ENCODE measurements around the gene CCL25.

CCL25 gene

DNA sequence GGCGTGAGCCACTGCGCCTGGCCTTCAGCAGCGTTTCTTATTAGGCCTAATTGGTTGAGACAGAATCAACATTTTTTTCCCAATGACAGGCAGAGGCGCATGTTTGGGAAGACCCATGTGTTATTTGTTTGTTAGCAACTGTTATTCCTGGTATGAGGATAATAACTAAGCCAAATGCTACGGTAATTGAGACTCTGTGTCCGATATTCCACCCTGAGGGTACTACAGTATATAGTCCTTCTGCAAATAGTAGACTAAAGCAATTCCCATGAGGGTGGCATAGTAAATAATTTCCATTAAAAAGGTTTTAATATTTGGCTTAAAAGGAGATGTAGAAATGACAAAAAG is 18.4 kb upstream of the CCL25 start:
- TF ChIP-seq, protein P1, sequence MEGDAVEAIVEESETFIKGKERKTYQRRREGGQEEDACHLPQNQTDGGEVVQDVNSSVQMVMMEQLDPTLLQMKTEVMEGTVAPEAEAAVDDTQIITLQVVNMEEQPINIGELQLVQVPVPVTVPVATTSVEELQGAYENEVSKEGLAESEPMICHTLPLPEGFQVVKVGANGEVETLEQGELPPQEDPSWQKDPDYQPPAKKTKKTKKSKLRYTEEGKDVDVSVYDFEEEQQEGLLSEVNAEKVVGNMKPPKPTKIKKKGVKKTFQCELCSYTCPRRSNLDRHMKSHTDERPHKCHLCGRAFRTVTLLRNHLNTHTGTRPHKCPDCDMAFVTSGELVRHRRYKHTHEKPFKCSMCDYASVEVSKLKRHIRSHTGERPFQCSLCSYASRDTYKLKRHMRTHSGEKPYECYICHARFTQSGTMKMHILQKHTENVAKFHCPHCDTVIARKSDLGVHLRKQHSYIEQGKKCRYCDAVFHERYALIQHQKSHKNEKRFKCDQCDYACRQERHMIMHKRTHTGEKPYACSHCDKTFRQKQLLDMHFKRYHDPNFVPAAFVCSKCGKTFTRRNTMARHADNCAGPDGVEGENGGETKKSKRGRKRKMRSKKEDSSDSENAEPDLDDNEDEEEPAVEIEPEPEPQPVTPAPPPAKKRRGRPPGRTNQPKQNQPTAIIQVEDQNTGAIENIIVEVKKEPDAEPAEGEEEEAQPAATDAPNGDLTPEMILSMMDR (conservative IDR thresholded peaks at IDR 0.05; ENCODE audit: low read depth, low read length), result no peak
- no peak overlapping the region for H3K4me3 ChIP-seq (ENCODE audit: low read length)
- no peak for DNase-seq (ENCODE audit: low read depth)

DNA sequence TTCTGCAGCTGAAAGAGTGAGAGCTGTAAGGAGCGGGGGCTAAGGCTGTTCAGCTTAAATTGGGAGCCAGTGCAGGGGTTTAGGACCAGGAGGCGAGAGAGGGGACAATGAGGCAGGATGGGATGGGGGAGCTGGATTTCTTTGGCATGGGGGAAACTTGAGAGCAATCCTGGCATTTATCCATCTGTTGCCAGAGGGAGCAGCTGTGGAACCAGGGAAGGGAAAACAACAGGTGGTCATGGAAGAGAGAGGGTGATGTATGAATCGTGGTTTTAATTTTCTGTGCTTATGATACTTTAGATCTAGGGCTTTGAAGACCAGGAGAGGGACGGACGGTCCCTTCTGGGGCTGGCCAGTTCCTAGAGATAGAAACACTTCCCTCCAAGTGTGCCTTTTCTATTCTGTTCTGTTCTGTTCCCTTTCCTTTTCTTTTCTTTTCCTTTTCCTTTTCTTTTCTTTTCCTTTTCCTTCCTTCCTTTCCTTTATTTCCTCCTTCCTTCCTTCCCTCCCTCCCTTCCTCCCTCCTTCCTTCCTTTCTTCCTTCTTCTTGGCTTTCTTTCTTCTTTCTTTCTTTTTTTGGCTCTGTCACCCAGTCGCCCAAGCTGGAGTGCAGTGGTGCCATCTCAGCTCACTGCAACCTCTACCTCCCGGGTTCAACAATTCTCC is 16.0 kb upstream of the CCL25 start:
- TF ChIP-seq, protein P1 (conservative IDR thresholded peaks at IDR 0.05; ENCODE audit: low read depth, low read length), result no peak
- H3K4me3 ChIP-seq (ENCODE audit: low read length), result no peak overlapping the region
- no peak for DNase-seq (ENCODE audit: low read depth)

DNA sequence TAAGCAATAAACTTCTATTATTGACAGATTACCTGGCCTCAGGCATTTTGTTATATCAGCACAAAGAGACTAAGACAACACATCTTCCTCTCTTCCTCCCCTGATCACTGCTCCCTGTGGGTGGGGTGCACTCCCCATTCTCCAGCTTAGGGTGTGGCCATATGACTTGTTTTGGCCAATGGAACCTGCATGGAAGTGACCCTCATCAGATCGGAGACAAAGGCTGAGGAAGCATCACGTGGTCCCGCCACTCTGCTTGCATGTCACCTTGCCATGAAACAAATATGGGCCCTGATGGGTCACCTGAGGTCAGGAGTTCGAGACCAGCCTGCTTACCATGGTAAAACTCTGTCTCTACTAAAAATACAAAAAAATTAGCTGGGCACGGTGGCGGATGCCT is 13.7 kb upstream of the CCL25 start:
- TF ChIP-seq, protein P1 (conservative IDR thresholded peaks at IDR 0.05; ENCODE audit: low read depth, low read length), result no peak
- no peak for DNase-seq (ENCODE audit: low read depth)
- no peak overlapping the region for H3K4me3 ChIP-seq (ENCODE audit: low read length)

DNA sequence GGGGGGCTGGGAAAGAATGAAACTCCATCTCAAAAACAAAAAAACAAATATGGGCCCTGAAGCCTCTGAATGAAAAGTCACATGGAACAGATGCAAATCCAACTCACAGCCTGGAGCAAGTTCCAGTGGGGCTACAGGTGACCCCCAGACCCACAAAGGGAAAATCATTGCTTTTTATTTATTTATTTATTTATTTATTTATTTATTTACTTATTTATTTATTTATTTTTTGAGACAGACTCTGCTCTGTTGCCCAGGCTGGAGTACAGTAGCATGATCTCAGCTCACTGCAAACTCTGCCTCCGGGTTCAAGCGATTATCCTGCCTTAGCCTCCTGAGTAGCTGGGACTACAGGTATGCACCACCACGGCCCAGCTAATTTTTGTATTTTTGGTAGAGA is 13.3 kb upstream of the CCL25 start:
- TF ChIP-seq, protein P1 (conservative IDR thresholded peaks at IDR 0.05; ENCODE audit: low read depth, low read length), result no peak
- no peak for DNase-seq (ENCODE audit: low read depth)

DNA sequence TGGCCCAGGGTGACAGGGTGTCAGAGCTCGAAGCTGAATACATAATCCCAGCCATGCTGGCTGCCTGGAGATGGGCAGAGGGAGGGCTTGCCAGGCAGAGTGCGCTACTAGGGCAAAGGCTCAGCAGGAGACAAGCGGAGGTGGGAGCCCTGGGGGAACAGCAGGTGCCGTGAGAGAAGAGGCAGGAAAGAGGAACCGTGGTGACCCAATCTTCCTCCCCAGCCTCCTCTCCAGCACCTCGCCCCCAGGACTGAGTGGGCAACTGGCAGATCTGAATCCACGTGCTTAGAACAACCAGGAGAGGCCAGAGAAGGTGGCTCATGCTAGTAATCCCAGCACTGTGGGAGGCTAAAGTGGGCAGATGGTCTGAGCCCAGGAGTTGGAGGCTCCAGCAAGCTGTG is 11.0 kb upstream of the CCL25 start:
- DNase-seq (ENCODE audit: low read depth), result no peak
- TF ChIP-seq, protein P1 (conservative IDR thresholded peaks at IDR 0.05; ENCODE audit: low read depth, low read length), result no peak

More for the DNA sequence above, 13.3 kb upstream of the CCL25 start:
- H3K4me3 ChIP-seq (ENCODE audit: low read length), result no peak overlapping the region

DNA sequence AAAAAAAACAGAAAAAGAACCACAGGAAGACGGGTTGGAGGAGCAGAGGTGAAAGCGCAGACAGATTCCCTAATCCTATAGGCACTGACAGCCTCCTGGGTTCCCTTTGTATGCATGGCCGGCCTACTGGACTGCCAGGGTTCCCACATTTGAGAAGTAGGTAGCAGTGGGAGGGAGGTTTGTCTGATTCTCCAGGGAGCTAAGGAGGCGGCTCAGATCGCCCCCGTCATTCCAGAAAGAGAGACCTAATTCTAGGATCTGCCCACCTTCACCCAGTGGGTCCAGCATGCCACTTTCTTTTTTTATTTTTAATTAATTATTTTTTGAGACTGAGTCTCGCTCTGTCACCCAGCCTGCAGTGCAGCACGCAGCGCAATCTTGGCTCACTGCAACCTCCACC is 9.7 kb upstream of the CCL25 start:
- DNase-seq (ENCODE audit: low read depth), result no peak
- no peak overlapping the region for H3K4me3 ChIP-seq (ENCODE audit: low read length)
- TF ChIP-seq, protein P1 (conservative IDR thresholded peaks at IDR 0.05; ENCODE audit: low read depth, low read length), result no peak

More for the DNA sequence above, 11.0 kb upstream of the CCL25 start:
- no peak overlapping the region for H3K4me3 ChIP-seq (ENCODE audit: low read length)

DNA sequence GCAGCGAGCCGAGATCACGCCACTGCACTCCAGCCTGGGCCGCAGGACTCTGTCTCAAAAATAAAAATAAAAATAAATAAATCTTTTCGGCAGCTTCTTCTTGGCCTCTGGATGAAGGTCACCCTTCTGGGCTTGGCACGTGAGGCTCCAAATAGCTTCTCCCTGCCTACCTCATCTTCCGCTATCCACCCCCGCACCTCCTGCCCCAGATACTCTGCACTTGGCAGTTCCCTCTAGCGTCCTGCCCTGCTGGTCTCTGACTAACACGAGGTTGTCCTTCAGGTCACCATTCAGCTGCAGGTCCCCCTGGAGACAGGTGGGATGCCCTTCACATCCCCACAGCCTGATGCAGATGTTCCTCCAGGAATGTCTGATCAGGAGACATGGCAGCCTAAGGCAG is 8.5 kb upstream of the CCL25 start:
- no peak for DNase-seq (ENCODE audit: low read depth)
- TF ChIP-seq, protein P1 (conservative IDR thresholded peaks at IDR 0.05; ENCODE audit: low read depth, low read length), result no peak
- no peak overlapping the region for H3K4me3 ChIP-seq (ENCODE audit: low read length)
